GM19025 (cell line): ENCODE measurements around the gene MRFAP1L1.
"Not testable (repeated sequence)": the region's sequence is repeated elsewhere in the genome, so short reads cannot be mapped to it uniquely, and the experiment has no call there.

Source experiments
- ATAC-seq: cut with Tn5 transposase; IDR thresholded peaks from one replicate; pipeline ENCODE4 v1.9.1; 2021; ENCODE audit warnings: mild to moderate bottlenecking, low read depth, moderate library complexity; ENCODE audit not compliant: unreplicated experiment

Gene MRFAP1L1

GRCh38 chr4:6739920-6740319 lies 30.3 kb upstream of the MRFAP1L1 start:
- no peak for ATAC-seq

- no peak for ATAC-seq
Observed at GRCh38 chr4:6734165-6734786, 24.6 kb upstream of the MRFAP1L1 start.

GRCh38 chr4:6733358-6734164 lies 23.9 kb upstream of the MRFAP1L1 start:
- no peak for ATAC-seq

GRCh38 chr4:6732441-6733357 lies 23.0 kb upstream of the MRFAP1L1 start:
- ATAC-seq, result no peak

GRCh38 chr4:6731780-6732179 lies 22.1 kb upstream of the MRFAP1L1 start:
- no peak for ATAC-seq

GRCh38 chr4:6731318-6731675 lies 21.6 kb upstream of the MRFAP1L1 start:
- no peak for ATAC-seq

GRCh38 chr4:6730603-6731317 lies 21.1 kb upstream of the MRFAP1L1 start:
- ATAC-seq, result no peak

GRCh38 chr4:6728320-6729029 lies 18.8 kb upstream of the MRFAP1L1 start:
- no peak for ATAC-seq

- ATAC-seq, result no peak
Observed at GRCh38 chr4:6727943-6728250, 18.2 kb upstream of the MRFAP1L1 start.

- ATAC-seq, result no peak
Observed at GRCh38 chr4:6727081-6727942, 17.6 kb upstream of the MRFAP1L1 start.

- not testable (repeated sequence) for ATAC-seq
Observed at GRCh38 chr4:6725427-6725961, 15.8 kb upstream of the MRFAP1L1 start.

GRCh38 chr4:6724421-6725111 lies 14.9 kb upstream of the MRFAP1L1 start:
- ATAC-seq, result no peak

GRCh38 chr4:6723851-6724250 lies 14.2 kb upstream of the MRFAP1L1 start:
- ATAC-seq, result no peak

- ATAC-seq, result no peak
Observed at GRCh38 chr4:6722891-6723290, 13.2 kb upstream of the MRFAP1L1 start.

- no peak for ATAC-seq
Observed at GRCh38 chr4:6721121-6721520, 11.5 kb upstream of the MRFAP1L1 start.

- ATAC-seq, result no peak
Observed at GRCh38 chr4:6720202-6720699, 10.6 kb upstream of the MRFAP1L1 start.

GRCh38 chr4:6719611-6720179 lies 10.0 kb upstream of the MRFAP1L1 start:
- ATAC-seq, result no peak
